GM12801 (cell line): Measurements from ENCODE around the gene MROH7.

Source experiments
- TF ChIP-seq, protein P1 (sequence below): IDR thresholded peaks from one replicate; pipeline ENCODE4 v1.5.1; 2011; ENCODE audit warnings: control low read depth; ENCODE audit not compliant: insufficient read length; ENCODE audit errors: extremely low read depth

The MROH7 gene

DNA sequence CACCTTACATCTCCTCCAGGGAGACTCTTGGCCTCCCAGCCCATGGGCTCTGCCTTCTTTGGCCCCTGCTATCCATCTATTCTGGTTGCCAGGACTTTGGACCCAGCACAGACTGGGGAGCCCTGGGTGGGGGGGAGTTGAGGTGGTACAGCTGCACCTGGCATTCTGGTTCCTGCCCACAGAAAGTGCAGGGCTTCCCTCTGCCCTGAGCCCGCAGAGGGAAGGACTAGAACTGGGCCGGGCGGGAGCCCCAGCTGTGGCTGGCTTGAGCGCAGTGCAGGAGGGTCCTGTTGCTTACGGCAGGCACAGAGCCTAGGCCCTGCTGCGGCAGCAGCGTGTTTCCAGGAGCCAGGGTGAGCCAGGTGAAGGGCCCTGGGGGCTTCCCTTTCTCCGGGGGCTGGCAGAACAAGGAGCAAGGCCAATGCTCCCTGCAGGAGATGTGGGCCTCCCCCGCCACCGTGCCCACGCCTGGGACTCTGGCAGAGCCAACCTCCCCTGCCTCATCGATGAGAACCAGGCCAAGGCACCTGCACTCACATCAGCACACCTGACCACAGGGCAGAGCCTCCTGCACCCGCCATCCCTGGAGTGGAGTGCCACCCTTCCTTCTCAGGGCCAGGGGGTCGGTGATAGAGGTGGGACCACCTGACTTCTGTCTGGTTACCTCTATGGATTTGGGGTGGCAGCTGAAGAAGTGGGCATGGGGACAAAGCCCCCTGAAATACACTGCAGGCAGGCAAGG is 106.7 kb downstream of the MROH7 start:
- TF ChIP-seq, protein P1, sequence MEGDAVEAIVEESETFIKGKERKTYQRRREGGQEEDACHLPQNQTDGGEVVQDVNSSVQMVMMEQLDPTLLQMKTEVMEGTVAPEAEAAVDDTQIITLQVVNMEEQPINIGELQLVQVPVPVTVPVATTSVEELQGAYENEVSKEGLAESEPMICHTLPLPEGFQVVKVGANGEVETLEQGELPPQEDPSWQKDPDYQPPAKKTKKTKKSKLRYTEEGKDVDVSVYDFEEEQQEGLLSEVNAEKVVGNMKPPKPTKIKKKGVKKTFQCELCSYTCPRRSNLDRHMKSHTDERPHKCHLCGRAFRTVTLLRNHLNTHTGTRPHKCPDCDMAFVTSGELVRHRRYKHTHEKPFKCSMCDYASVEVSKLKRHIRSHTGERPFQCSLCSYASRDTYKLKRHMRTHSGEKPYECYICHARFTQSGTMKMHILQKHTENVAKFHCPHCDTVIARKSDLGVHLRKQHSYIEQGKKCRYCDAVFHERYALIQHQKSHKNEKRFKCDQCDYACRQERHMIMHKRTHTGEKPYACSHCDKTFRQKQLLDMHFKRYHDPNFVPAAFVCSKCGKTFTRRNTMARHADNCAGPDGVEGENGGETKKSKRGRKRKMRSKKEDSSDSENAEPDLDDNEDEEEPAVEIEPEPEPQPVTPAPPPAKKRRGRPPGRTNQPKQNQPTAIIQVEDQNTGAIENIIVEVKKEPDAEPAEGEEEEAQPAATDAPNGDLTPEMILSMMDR = no peak

DNA sequence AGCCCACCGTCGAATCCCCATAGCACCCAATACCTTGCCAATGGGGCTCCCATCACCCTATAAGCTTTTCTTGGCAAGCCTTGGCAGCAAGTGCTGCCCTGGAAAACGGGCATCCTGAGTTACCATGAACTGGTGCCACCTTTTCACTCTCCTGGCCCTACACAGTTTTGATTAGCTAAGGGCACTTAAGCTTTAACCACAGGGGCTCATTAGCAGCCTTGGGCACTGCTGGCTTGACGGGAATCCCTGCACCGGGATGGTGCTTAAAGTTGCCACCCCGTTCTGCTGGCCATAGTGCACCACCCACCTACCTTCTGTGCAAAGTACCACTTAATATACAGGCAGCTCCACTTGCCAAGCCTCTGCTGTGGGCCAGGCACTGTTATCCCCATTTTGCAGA is 109.0 kb downstream of the MROH7 start:
- TF ChIP-seq, protein P1 = no peak

DNA sequence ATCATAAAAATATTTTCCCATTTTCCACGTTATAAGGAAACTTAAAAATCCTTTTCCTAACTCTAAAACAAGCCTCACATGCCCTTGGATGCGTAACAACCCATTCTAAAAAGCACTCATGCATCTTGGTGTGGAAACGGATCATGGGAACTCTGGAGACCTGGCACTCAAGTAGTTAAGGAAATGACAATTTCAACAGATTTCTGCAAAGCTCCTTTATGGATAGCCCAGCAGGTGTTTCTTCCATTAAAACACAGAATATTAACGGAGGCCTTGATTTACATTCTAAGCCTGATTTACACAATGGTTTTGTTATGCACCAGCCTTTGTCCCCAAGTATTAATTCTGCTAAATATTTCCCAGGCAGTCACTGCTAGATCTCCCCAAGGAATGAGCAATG is 109.8 kb downstream of the MROH7 start:
- TF ChIP-seq, protein P1 = no peak

DNA sequence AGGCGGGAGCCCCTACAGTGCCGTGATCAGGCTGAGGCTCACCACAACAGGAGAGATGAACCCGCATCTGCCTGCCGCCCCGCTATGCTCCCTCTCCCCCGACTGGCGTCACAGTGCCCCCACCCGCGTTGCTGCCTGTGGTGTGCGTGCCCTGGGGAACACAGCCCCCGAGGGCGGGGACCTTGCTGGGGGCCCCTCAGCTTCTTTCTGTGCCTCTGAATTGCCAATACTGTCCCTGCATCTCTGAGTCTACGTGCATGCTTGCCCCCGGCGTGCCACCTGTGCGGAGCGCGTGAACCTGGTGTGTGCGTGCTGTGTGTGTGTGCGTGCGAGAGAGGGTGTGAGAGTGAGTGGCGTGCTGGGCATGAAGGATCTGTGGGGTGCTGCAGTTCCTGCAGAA is 112.5 kb downstream of the MROH7 start:
- TF ChIP-seq, protein P1 = no peak

DNA sequence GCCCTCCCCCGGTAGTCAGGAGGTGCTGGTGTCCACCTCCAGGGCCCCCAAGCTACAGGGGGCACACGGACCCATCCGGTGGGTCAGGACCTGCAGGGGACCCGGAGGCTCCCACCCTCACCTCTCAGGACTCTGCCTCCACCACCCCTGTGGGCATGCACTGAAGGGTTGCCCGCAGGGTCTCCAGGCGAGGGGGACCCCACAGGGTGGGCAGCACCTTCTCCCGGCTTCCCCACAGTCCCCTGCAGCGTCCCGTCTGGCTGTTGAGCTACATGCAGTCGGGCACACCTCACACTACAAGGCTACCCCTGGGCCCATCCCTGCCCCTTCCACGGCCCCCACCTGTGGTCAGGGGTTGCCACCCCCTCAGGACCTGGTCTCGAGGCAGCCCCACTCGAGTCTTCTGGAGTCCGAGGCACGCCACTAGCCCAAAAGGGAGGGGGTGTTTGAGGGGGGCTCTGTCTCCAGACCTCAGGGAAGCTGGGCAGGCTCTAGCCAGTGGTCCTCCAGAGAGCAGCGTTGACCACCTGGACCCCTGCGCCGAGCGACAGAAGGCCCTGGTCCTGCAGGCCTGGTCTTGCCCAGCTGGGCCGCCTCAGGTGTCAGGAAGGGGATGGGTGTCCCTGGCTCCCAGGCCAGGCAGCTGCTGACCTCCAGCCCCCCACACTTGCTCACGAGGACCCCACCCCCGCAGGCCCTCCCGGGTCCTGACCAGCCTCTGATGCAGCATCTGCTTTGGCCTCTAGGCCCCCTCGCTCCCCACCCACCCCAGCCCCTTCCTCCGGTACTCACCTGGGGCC is 113.1 kb downstream of the MROH7 start:
- TF ChIP-seq, protein P1 = no peak

GRCh38 chr1:54757833-54758232 is 116.2 kb downstream of the MROH7 start:
- TF ChIP-seq, protein P1 = no peak

GRCh38 chr1:54758678-54759348 is 117.2 kb downstream of the MROH7 start:
- TF ChIP-seq, protein P1 = no peak
